GM12865 (cell line): ENCODE measurements around the gene HTR2B.

Experiments used
- DNase-seq: peaks from one replicate; pipeline ENCODE4 v3.0.0; 2010; ENCODE audit warnings: low read depth
- H3K4me3 ChIP-seq: 2 replicates; pipeline ENCODE4 v1.5.1; 2011; ENCODE audit warnings: mild to moderate bottlenecking, low read depth, low read length, control low read depth
- TF ChIP-seq, protein P1 (sequence below): IDR thresholded peaks from 2 replicates; pipeline ENCODE4 v1.5.1; 2011; ENCODE audit warnings: low read length, control low read depth, low read depth, inconsistent platforms; ENCODE audit not compliant: insufficient read depth; ENCODE audit errors: missing control alignments

The HTR2B gene

DNA sequence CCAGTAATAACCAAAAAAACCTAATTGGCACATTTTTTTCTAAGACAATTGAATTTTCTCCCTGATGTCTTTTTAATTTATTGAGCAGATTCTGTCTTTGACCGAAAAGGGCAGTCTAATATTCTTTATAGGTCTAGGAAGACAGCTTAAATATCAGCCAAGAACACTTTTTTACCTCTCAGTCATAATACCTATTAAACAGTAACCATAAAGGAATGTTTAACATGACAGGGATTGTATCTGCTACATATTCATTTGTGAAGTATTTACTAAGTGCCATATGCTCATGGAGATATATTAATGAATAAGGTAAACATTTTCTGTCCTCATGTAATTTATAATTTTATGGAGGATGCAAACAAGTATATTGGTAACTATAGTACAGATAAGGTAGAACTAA is 3.1 kb upstream of the HTR2B start:
- no peak for DNase-seq
- H3K4me3 ChIP-seq: no peak overlapping the region
- TF ChIP-seq, protein P1, sequence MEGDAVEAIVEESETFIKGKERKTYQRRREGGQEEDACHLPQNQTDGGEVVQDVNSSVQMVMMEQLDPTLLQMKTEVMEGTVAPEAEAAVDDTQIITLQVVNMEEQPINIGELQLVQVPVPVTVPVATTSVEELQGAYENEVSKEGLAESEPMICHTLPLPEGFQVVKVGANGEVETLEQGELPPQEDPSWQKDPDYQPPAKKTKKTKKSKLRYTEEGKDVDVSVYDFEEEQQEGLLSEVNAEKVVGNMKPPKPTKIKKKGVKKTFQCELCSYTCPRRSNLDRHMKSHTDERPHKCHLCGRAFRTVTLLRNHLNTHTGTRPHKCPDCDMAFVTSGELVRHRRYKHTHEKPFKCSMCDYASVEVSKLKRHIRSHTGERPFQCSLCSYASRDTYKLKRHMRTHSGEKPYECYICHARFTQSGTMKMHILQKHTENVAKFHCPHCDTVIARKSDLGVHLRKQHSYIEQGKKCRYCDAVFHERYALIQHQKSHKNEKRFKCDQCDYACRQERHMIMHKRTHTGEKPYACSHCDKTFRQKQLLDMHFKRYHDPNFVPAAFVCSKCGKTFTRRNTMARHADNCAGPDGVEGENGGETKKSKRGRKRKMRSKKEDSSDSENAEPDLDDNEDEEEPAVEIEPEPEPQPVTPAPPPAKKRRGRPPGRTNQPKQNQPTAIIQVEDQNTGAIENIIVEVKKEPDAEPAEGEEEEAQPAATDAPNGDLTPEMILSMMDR: no peak

- H3K4me3 ChIP-seq: no peak overlapping the region
- TF ChIP-seq, protein P1: no peak
- no peak for DNase-seq
Measured at GRCh38 chr2:231127480-231127879, 2.6 kb upstream of the HTR2B start.

GRCh38 chr2:231126123-231126522 is 1.3 kb upstream of the HTR2B start:
- no peak overlapping the region for H3K4me3 ChIP-seq
- TF ChIP-seq, protein P1: no peak
- no peak for DNase-seq

DNA sequence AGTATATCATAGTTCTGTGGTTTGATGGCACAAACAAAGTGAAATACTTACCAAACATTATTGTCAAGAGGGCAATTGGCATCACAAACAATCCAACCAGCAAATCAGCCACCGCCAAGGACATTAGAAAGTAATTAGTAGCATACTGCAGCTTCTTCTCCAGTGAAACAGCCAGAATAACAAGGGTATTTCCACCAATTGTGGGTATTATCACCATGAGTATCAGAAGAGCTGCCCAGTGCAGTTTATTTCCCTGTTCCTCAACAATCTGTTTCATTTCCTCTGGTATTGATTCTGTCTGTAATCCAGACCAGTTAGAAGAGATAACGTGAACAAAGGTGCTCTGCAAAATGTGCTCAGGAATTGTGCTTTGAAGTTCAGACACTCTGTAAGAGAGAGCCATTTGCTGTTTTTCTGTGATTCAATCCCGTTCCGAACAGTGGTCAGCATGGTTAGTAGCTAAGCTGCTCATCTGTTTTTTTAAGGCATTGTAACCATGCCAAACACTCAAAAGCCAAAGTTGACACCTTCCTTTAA is 1.4 kb downstream of the HTR2B start:
- DNase-seq: peak; percentile 20
- no peak overlapping the region for H3K4me3 ChIP-seq
- TF ChIP-seq, protein P1: no peak

- H3K4me3 ChIP-seq: no peak overlapping the region
- TF ChIP-seq, protein P1: no peak
- DNase-seq: no peak
Measured at GRCh38 chr2:231118614-231118942, 6.3 kb downstream of the HTR2B start.

GRCh38 chr2:231117922-231118613 is 6.8 kb downstream of the HTR2B start:
- TF ChIP-seq, protein P1: no peak
- H3K4me3 ChIP-seq: no peak overlapping the region
- DNase-seq: peak; percentile 7

DNA sequence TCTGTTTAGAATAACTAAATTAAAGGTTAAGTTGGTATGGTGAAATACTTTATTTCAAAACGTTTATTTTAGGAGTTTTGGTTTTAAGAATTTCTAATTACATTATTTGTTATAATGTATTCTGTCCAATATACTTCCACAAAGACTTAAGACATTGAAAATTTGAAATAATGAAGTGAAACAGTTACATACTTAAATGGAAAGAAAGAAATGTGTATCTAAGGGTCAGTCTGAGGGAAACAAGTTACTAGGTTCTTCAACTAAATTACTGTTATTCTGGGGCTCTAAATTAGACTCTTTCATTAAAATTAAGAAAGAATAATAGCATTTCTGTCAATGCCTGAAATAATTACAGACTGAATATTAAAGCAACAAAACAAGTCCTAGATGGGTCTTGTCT is 7.7 kb downstream of the HTR2B start:
- TF ChIP-seq, protein P1: no peak
- no peak for DNase-seq

More for the DNA sequence above, 7.7 kb downstream of the HTR2B start:
- H3K4me3 ChIP-seq: no peak overlapping the region
